Measurements from ENCODE around the gene KLK3. TPM values are rescaled to one million over a fixed set of nuclear protein-coding genes. Genes with fewer than 3 reads are reported as not detected.

KLK3 gene
- total and polyA plus RNA-seq, 2 of the 8 experiments (the other 6 are each of a cell fraction or from before 2014, with no cell fraction given), result 0.08 TPM; not detected in 1

DNA sequence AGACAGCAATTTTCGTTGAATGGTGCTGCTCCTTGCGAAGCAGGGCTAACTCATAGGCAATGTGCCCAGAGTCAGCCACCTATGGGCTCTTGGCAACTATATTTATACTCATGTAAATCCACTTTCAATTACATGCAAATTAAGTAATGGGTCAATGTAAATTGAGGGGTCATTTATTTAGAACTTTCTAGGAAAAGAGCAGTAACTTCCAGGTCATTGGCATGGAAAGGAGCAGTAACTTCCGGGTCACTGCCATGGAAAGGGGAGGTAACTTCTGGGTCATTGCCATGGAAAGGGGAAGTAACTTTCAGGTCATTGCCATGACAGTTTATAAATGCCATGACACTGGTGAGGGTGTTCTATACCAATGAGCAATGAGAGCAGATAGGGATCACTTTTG lies 44.9 kb downstream of the KLK3 start (continued):
- TF ChIP-seq, protein P1, sequence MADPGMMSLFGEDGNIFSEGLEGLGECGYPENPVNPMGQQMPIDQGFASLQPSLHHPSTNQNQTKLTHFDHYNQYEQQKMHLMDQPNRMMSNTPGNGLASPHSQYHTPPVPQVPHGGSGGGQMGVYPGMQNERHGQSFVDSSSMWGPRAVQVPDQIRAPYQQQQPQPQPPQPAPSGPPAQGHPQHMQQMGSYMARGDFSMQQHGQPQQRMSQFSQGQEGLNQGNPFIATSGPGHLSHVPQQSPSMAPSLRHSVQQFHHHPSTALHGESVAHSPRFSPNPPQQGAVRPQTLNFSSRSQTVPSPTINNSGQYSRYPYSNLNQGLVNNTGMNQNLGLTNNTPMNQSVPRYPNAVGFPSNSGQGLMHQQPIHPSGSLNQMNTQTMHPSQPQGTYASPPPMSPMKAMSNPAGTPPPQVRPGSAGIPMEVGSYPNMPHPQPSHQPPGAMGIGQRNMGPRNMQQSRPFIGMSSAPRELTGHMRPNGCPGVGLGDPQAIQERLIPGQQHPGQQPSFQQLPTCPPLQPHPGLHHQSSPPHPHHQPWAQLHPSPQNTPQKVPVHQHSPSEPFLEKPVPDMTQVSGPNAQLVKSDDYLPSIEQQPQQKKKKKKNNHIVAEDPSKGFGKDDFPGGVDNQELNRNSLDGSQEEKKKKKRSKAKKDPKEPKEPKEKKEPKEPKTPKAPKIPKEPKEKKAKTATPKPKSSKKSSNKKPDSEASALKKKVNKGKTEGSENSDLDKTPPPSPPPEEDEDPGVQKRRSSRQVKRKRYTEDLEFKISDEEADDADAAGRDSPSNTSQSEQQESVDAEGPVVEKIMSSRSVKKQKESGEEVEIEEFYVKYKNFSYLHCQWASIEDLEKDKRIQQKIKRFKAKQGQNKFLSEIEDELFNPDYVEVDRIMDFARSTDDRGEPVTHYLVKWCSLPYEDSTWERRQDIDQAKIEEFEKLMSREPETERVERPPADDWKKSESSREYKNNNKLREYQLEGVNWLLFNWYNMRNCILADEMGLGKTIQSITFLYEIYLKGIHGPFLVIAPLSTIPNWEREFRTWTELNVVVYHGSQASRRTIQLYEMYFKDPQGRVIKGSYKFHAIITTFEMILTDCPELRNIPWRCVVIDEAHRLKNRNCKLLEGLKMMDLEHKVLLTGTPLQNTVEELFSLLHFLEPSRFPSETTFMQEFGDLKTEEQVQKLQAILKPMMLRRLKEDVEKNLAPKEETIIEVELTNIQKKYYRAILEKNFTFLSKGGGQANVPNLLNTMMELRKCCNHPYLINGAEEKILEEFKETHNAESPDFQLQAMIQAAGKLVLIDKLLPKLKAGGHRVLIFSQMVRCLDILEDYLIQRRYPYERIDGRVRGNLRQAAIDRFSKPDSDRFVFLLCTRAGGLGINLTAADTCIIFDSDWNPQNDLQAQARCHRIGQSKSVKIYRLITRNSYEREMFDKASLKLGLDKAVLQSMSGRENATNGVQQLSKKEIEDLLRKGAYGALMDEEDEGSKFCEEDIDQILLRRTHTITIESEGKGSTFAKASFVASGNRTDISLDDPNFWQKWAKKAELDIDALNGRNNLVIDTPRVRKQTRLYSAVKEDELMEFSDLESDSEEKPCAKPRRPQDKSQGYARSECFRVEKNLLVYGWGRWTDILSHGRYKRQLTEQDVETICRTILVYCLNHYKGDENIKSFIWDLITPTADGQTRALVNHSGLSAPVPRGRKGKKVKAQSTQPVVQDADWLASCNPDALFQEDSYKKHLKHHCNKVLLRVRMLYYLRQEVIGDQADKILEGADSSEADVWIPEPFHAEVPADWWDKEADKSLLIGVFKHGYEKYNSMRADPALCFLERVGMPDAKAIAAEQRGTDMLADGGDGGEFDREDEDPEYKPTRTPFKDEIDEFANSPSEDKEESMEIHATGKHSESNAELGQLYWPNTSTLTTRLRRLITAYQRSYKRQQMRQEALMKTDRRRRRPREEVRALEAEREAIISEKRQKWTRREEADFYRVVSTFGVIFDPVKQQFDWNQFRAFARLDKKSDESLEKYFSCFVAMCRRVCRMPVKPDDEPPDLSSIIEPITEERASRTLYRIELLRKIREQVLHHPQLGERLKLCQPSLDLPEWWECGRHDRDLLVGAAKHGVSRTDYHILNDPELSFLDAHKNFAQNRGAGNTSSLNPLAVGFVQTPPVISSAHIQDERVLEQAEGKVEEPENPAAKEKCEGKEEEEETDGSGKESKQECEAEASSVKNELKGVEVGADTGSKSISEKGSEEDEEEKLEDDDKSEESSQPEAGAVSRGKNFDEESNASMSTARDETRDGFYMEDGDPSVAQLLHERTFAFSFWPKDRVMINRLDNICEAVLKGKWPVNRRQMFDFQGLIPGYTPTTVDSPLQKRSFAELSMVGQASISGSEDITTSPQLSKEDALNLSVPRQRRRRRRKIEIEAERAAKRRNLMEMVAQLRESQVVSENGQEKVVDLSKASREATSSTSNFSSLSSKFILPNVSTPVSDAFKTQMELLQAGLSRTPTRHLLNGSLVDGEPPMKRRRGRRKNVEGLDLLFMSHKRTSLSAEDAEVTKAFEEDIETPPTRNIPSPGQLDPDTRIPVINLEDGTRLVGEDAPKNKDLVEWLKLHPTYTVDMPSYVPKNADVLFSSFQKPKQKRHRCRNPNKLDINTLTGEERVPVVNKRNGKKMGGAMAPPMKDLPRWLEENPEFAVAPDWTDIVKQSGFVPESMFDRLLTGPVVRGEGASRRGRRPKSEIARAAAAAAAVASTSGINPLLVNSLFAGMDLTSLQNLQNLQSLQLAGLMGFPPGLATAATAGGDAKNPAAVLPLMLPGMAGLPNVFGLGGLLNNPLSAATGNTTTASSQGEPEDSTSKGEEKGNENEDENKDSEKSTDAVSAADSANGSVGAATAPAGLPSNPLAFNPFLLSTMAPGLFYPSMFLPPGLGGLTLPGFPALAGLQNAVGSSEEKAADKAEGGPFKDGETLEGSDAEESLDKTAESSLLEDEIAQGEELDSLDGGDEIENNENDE (IDR thresholded peaks at IDR 0.05; ENCODE audit: insufficient replicate concordance, low read length), result no peak
- TF ChIP-seq KDM4A (IDR thresholded peaks at IDR 0.05; ENCODE audit: low read depth, low read length, severe bottlenecking) (no peak), SIRT6 (IDR thresholded peaks at IDR 0.05; ENCODE audit: low read length) (no peak), GTF2F1 (IDR thresholded peaks at IDR 0.05; ENCODE audit: borderline replicate concordance, low read depth, low read length) (no peak), RFX5 (IDR thresholded peaks at IDR 0.05; ENCODE audit: borderline replicate concordance, low read depth, low read length) (no peak), ATF2 (IDR thresholded peaks at IDR 0.05; ENCODE audit: low read length) (no peak)
- TF ChIP-seq, protein P2, sequence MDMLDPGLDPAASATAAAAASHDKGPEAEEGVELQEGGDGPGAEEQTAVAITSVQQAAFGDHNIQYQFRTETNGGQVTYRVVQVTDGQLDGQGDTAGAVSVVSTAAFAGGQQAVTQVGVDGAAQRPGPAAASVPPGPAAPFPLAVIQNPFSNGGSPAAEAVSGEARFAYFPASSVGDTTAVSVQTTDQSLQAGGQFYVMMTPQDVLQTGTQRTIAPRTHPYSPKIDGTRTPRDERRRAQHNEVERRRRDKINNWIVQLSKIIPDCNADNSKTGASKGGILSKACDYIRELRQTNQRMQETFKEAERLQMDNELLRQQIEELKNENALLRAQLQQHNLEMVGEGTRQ (IDR thresholded peaks at IDR 0.05; ENCODE audit: low read length), result no peak

Measured in H1 (cell line).